Hindlimb muscle (tissue), 1 donor: ENCODE results near the gene RNU6-8. TPM values are rescaled to one million over a fixed set of nuclear protein-coding genes. Genes with fewer than 3 reads are reported as not detected.

ENCODE experiments used
- polyA plus RNA-seq: library from polyadenylated mRNA; unstranded; fragments of 120-200 nt; gene quantifications from one replicate; pipeline ENCODE4 v1.2.1, GENCODE V29; 2013; ENCODE audit not compliant: insufficient read length

The RNU6-8 gene
- polyA plus RNA-seq, 1 donor, result not detected

Other genes starting within 250 kb of the RNU6-8 start
- gene ARHGAP5, start 126.0 kb downstream of the RNU6-8 start, polyA plus RNA-seq, result 37.8 TPM
- not detected for gene RNU6-7, start 1.2 kb downstream of the RNU6-8 start, polyA plus RNA-seq
- gene AKAP6, start 126.0 kb upstream of the RNU6-8 start, polyA plus RNA-seq, result 67.7 TPM